Loucy (cell line): Measurements from ENCODE around the gene ZNF772.

Source experiments
- CTCF ChIP-seq: fragments of 200-600 bp; sonication (generic); conservative IDR thresholded peaks from 2 replicates; pipeline ENCODE4 v1.5.1; 2014; ENCODE audit warnings: mild to moderate bottlenecking, antibody characterized with exemption, low read length
- EZH2phosphoT487 ChIP-seq: fragments of 200-600 bp; IDR thresholded peaks from 2 replicates; pipeline ENCODE4 v1.6.1; 2018; ENCODE audit warnings: antibody characterized with exemption, mild to moderate bottlenecking, moderate library complexity, borderline replicate concordance

GRCh38 chr19:57421037-57421436 is 56.3 kb downstream of the ZNF772 start:
- TF ChIP-seq CTCF (no peak), EZH2phosphoT487 (no peak)
